SK-N-MC (cell line): ENCODE results near the gene TRMU.

Source experiments
- EZH2 ChIP-seq: fragments of 200-600 bp; sonication (generic); IDR thresholded peaks from one replicate; pipeline ENCODE4 v1.6.1; 2017; ENCODE audit warnings: antibody characterized with exemption
- FOXP2 ChIP-seq: optimal IDR thresholded peaks from 2 replicates; pipeline ENCODE3; 2011; ENCODE audit warnings: mild to moderate bottlenecking, moderate library complexity; ENCODE audit not compliant: insufficient read depth; ENCODE audit errors: extremely low read length, control extremely low read depth
- POLR2AphosphoS5 ChIP-seq: IDR thresholded peaks from 2 replicates; pipeline ENCODE4 v1.6.1; 2012; ENCODE audit warnings: mild to moderate bottlenecking, low read depth, low read length, borderline replicate concordance

DNA sequence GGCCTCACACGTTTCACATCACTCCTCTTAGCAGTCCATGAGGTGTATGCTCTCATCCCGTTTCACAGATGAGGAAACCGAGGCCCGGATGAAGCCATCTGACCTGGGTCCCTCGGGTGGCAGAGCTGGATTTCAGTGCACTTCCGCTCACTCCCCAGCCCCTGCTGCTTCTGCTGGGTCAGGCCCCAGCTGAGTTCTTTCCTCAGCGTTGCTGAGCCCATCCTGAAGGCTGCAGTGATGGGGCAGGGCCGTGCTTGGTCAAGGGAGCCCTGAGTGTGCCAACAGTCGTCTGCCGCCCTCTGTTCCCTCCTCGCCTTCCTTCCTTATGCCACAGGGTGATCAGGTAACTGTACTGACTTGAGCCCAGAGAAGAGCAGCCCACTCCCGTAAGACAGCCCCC, 12.1 kb downstream of the TRMU start:
- TF ChIP-seq EZH2, result no peak
- no peak for TF ChIP-seq POLR2AphosphoS5
- TF ChIP-seq FOXP2, result no peak
